HG03135 (cell line): Measurements from ENCODE around the gene DEFB128.

Source experiments
- ATAC-seq: cut with Tn5 transposase; IDR thresholded peaks from one replicate; pipeline ENCODE4 v1.9.1; 2021; ENCODE audit warnings: mild to moderate bottlenecking, moderate library complexity; ENCODE audit not compliant: unreplicated experiment

Gene DEFB128

DNA sequence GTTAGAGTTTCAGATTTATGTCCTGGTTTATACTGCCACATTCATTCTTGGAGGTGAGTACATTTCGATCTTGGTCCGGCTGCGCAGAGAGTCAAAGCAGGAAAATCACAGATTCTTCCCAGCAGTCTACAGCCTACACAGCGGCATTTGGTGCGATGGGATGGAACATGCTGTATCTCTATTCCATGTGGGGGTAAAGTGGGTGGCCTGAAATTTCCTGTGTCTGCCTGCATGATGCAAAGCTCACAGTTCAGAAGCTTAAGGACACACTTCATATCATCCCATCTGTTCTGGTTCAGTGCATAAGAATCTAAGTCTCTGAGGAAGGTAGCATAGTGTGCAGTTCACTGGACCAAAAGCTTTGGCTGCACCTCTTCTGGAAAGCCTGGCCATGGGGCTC lies 32.4 kb downstream of the DEFB128 start, which contains the start of gene DEFB127:
TSS of gene DEFB127 (plus strand) at position 301 of the 400 bp plus-strand sequence. CDS start at position 392, 91 bp downstream.
- ATAC-seq, result no peak

DNA sequence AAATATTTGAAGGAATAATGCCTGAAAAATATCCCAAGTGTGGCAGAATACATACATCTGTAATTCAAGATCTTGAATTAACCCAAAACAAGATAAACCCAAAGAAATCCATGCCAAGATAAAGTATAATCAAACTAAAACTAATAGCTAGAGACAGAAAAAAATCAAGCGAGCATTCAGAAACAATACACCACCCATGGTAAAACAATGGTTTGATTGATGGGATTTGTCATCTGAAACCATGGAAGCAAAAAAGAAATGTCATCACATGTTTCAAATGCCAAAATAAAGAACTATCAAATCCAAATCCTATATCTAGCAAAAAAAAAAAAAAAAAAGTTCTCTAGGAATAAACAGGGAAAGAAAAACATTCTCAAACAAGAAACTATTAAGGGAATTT lies 37.4 kb downstream of the DEFB128 start:
- no peak for ATAC-seq

DNA sequence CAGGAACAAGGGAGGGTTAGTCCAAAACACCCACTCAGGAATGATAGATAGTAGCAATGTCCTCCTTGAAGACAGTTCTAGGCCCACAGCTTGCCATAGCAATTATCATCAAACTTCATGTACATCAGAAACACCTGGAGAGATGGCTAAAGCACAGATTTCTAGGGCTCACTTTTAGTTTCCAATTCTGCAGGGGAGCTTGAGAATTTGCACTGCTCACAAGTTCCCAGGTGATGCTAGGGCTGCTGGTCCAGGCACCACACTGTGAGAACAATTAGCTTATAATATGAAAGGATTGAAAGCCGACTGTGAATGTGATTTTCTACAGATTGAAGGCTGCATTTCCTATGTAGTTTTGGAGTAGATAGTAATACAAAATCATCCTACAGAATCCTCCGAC lies 43.6 kb downstream of the DEFB128 start:
- no peak for ATAC-seq

DNA sequence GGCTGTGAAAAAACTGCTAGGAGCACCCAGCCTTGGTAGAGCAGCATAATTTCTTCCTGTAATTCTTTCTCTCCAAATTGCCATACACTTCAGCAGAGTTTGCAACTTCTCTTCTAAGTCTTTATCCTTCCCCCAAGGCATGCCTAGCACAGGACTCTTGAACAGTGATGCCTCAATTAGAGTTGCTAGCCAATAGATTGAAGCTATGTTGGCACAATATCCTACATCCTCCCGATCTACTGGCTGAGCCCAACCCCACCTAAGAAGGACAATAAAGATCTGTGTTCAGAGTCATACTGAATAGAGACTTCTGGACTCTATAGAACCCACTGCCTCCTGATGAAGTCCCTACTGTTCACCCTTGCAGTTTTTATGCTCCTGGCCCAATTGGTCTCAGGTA lies 47.2 kb downstream of the DEFB128 start, which contains the start of gene DEFB126:
TSS of gene DEFB126 (plus strand) at position 301 of the 400 bp plus-strand sequence. CDS start at position 340, 39 bp downstream.
- ATAC-seq, result no peak
